ENCODE measurements around the gene CNNM2.

DNA sequence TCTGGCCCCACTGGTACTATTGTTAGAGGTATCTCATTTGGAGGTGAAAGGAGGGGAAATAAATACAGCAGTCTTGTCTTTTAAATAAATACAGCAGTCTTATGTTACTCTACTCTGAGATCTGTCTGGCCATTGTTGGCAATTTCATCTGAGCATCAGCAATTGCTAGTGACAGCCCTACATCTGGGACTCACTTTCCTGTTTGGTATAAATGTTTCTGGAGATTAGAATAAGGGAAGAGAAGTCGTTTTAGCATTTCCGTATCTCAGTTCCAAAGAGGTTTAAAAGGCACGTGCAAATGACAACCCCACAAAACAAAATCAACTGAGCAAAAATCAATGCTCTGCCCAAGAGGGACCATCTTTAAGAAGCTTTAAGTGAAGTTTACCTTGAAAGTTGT, 18.1 kb upstream of the CNNM2 start:
- no peak for TF ChIP-seq ZNF302 (tag by site-specific recombination; IDR thresholded peaks at IDR 0.05; ENCODE audit: low read depth)
- no peak for TF ChIP-seq ZBTB17 (tag by site-specific recombination; IDR thresholded peaks at IDR 0.05)
- no peak for TF ChIP-seq ZNF416 (tag by site-specific recombination; IDR thresholded peaks at IDR 0.05)
- TF ChIP-seq GLIS1 (tag by site-specific recombination; IDR thresholded peaks at IDR 0.05), result no peak
- no peak for TF ChIP-seq ZNF792 (tag by site-specific recombination; IDR thresholded peaks at IDR 0.05)
- TF ChIP-seq, protein P1, sequence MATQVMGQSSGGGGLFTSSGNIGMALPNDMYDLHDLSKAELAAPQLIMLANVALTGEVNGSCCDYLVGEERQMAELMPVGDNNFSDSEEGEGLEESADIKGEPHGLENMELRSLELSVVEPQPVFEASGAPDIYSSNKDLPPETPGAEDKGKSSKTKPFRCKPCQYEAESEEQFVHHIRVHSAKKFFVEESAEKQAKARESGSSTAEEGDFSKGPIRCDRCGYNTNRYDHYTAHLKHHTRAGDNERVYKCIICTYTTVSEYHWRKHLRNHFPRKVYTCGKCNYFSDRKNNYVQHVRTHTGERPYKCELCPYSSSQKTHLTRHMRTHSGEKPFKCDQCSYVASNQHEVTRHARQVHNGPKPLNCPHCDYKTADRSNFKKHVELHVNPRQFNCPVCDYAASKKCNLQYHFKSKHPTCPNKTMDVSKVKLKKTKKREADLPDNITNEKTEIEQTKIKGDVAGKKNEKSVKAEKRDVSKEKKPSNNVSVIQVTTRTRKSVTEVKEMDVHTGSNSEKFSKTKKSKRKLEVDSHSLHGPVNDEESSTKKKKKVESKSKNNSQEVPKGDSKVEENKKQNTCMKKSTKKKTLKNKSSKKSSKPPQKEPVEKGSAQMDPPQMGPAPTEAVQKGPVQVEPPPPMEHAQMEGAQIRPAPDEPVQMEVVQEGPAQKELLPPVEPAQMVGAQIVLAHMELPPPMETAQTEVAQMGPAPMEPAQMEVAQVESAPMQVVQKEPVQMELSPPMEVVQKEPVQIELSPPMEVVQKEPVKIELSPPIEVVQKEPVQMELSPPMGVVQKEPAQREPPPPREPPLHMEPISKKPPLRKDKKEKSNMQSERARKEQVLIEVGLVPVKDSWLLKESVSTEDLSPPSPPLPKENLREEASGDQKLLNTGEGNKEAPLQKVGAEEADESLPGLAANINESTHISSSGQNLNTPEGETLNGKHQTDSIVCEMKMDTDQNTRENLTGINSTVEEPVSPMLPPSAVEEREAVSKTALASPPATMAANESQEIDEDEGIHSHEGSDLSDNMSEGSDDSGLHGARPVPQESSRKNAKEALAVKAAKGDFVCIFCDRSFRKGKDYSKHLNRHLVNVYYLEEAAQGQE (tag by site-specific recombination; IDR thresholded peaks at IDR 0.05), result no peak
- TF ChIP-seq, protein P2, sequence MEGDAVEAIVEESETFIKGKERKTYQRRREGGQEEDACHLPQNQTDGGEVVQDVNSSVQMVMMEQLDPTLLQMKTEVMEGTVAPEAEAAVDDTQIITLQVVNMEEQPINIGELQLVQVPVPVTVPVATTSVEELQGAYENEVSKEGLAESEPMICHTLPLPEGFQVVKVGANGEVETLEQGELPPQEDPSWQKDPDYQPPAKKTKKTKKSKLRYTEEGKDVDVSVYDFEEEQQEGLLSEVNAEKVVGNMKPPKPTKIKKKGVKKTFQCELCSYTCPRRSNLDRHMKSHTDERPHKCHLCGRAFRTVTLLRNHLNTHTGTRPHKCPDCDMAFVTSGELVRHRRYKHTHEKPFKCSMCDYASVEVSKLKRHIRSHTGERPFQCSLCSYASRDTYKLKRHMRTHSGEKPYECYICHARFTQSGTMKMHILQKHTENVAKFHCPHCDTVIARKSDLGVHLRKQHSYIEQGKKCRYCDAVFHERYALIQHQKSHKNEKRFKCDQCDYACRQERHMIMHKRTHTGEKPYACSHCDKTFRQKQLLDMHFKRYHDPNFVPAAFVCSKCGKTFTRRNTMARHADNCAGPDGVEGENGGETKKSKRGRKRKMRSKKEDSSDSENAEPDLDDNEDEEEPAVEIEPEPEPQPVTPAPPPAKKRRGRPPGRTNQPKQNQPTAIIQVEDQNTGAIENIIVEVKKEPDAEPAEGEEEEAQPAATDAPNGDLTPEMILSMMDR (tag by site-specific recombination; IDR thresholded peaks at IDR 0.05), result no peak
- TF ChIP-seq, protein P3, sequence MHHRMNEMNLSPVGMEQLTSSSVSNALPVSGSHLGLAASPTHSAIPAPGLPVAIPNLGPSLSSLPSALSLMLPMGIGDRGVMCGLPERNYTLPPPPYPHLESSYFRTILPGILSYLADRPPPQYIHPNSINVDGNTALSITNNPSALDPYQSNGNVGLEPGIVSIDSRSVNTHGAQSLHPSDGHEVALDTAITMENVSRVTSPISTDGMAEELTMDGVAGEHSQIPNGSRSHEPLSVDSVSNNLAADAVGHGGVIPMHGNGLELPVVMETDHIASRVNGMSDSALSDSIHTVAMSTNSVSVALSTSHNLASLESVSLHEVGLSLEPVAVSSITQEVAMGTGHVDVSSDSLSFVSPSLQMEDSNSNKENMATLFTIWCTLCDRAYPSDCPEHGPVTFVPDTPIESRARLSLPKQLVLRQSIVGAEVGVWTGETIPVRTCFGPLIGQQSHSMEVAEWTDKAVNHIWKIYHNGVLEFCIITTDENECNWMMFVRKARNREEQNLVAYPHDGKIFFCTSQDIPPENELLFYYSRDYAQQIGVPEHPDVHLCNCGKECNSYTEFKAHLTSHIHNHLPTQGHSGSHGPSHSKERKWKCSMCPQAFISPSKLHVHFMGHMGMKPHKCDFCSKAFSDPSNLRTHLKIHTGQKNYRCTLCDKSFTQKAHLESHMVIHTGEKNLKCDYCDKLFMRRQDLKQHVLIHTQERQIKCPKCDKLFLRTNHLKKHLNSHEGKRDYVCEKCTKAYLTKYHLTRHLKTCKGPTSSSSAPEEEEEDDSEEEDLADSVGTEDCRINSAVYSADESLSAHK (tag by site-specific recombination; IDR thresholded peaks at IDR 0.05), result no peak
- no peak for TF ChIP-seq SP2 (tag by site-specific recombination; IDR thresholded peaks at IDR 0.05)

All from HEK293 (cell line).